ENCODE data around the gene INSC.

DNA sequence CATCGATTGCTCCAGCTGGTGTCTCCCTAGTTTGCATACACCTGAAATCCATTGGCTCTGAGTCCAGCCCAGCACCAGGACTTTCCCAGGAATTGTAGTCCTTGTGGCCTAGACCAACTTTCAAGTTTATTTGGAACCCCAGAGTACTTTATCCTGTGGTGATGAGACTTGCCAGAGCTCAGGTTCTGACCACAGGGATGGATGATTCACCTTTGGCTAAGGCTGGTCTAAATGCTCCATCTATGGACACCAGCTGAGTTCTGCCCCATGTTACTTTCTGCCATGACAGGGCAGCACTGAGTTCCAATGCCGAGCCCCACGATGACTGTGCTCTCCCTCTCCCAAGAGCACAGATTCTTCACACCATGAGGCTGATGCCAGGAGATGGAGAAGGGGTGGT is 17.3 kb upstream of the INSC start:
- TF ChIP-seq ARNTL (CRISPR knock-in tag; IDR thresholded peaks at IDR 0.05; ENCODE audit: borderline replicate concordance, low read depth): no peak
- TF ChIP-seq, protein P1, sequence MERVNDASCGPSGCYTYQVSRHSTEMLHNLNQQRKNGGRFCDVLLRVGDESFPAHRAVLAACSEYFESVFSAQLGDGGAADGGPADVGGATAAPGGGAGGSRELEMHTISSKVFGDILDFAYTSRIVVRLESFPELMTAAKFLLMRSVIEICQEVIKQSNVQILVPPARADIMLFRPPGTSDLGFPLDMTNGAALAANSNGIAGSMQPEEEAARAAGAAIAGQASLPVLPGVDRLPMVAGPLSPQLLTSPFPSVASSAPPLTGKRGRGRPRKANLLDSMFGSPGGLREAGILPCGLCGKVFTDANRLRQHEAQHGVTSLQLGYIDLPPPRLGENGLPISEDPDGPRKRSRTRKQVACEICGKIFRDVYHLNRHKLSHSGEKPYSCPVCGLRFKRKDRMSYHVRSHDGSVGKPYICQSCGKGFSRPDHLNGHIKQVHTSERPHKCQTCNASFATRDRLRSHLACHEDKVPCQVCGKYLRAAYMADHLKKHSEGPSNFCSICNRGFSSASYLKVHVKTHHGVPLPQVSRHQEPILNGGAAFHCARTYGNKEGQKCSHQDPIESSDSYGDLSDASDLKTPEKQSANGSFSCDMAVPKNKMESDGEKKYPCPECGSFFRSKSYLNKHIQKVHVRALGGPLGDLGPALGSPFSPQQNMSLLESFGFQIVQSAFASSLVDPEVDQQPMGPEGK (CRISPR knock-in tag; IDR thresholded peaks at IDR 0.05; ENCODE audit: borderline replicate concordance): no peak
- TF ChIP-seq PPARA (CRISPR knock-in tag; IDR thresholded peaks at IDR 0.05; ENCODE audit: borderline replicate concordance): no peak
- TF ChIP-seq ZC3H10 (CRISPR knock-in tag; IDR thresholded peaks at IDR 0.05): no peak
- no peak for TF ChIP-seq RARB (CRISPR knock-in tag; IDR thresholded peaks at IDR 0.05)
- no peak for TF ChIP-seq ESRRG (CRISPR knock-in tag; IDR thresholded peaks at IDR 0.05)
